ENCODE results near the gene TOB1.
A peak's percentile ranks its signal among the peaks of the same experiment; 100 is the strongest.

TOB1 gene

DNA sequence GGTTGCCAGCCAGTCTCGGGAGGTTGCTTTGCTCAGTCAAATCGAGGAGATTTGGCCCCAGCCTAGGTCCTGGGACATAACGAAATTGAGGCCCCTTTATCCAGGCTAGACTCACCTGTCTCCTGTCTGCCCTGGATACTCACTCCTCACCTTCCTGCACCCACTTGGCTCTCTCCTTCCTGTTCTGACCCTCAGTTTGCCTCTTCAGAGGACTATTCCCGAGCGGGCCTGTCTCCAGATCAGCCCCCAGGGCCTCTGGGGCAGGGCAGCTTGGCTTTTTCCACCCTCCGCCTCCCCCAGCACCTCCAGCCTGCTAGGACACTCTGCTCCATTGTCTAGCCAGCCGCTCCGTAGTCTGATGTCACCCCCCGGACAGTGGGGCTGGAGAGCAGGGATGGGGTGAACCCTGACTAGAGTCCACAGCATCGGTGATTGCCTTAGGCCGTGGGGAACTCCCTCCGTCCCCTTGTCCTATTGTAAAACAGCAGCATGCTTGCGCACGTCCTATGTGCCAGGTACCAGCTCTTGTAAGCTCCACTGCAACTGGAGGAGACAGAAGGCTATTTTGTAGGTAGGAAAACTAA is 21.9 kb downstream of the TOB1 start:
- DNase-seq, result no peak

GRCh38 chr17:50843150-50843905 is 22.8 kb downstream of the TOB1 start:
- DNase-seq, result no peak

- DNase-seq, result no peak
Measured at GRCh38 chr17:50842506-50843149, 23.5 kb downstream of the TOB1 start.

DNA sequence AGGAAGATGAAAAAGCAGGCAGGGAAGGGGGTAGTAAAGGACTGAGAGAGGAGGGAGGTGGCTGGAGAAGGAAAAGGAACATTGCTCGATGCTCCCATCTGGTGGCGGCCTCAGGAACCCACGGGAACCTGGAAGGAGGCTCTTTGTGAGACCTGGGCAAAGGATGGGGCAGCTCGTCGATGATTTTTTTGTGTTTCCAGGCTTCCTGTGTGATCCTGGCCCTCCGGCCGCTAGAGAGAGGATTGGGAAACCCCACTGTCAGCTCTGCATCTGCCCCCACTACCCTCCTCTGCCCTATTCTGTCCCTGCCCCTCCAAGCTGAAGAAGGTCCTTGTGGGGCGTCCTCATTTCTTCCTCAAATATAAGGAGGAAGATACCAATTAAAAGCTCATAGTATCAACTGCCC is 24.2 kb downstream of the TOB1 start:
- DNase-seq, result peak; percentile 80

- DNase-seq, result no peak
Measured at GRCh38 chr17:50841277-50841948, 24.7 kb downstream of the TOB1 start.

DNA sequence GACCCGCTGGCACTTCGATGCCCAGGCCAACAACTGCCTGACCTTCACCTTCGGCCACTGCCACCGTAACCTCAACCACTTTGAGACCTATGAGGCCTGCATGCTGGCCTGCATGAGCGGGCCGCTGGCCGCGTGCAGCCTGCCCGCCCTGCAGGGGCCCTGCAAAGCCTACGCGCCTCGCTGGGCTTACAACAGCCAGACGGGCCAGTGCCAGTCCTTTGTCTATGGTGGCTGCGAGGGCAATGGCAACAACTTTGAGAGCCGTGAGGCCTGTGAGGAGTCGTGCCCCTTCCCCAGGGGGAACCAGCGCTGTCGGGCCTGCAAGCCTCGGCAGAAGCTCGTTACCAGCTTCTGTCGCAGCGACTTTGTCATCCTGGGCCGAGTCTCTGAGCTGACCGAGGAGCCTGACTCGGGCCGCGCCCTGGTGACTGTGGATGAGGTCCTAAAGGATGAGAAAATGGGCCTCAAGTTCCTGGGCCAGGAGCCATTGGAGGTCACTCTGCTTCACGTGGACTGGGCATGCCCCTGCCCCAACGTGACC is 25.8 kb downstream of the TOB1 start:
- DNase-seq, result no peak

GRCh38 chr17:50839591-50840310 is 26.4 kb downstream of the TOB1 start:
- DNase-seq, result no peak

GRCh38 chr17:50837980-50838954 is 27.9 kb downstream of the TOB1 start:
- no peak for DNase-seq

DNA sequence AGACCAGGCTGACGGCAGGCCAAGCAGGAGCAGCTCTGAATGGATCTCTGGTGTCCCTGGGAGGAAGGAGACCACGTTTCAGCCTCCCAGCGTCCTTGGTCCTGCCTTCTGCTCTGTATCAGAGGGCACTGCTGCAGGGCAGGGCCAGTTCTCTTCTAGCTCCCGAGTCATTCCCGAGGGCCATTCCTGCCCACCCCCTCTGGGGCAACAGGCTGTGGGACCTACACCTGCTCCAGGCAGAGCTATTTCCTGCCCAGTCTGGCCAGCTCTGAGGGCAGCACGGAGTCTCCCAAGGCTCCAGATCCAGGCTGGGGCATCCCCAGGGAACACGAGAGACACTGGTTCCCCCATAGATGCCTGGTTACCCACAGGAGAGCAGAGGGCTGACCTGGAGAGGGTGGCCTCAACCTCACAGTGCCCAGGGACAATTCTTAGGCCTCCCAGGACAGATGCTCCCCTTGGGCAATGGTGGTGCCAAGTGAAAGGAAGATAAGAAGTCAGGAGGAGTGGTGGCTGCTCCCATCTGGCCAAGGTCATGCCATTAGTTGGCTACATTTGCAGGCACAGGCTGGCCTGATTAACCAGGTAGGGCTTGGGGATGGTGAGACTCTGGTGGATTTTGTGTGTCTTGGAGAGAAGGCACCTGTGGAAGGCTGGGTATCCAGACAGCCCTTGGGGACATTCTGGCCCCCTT is 28.7 kb downstream of the TOB1 start:
- no peak for DNase-seq

DNA sequence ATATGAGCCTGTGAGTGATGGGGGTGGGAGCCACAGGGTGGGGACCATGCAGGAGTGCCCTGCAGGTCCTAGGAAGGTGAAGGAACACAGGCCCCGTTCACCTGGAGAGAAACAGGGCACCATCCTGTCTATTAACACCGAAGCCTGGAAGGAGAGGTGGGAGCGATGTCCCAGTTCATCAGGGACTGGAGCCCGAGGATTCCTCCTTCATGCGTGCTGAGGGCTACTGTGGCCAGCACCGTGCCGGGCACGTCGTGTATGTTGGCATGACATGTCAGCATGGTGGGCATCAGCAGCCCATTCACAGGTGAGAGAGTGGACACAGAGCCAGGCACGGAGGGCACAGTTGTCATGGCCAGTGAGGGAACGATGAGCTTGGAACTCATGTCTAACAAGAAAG is 29.3 kb downstream of the TOB1 start:
- no peak for DNase-seq

DNA sequence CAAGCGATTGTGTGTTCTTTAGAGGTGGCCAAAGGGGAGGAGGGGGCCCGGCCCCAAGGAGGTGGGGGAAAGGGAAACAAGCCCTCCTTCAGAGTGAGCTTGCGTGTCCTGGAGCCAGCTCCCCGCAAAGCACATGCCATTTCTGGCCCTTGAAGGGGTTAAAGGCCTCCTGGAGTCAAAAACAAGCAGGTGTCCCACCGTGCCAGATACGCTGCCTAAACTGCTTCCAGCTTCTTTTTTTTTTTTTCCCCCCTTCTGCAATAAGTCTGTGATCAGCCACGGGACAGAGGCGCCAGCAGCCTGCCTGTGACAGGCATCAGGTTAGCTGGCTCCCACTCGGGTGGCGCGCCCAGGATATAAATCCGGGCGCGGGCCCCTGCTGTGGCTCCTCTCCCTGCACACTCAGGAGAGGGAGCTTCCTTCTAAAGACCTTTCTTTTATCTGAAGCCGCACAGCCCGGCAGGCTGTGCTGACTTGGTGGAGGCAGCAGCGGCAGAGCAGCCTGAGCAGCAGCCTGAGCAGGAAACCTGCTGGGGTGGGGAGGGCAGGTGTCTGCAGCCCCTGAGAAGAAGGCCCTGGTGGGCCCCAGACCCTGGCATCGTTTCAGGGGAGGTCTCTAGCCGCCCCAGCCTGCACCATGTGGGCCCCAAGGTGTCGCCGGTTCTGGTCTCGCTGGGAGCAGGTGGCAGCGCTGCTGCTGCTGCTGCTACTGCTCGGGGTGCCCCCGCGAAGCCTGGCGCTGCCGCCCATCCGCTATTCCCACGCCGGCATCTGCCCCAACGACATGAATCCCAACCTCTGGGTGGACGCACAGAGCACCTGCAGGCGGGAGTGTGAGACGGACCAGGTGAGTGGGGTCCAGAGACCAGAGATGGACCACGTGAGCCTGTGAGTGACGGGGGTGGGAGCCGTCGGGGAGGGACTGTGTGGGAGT is 30.6 kb downstream of the TOB1 start, which contains the start of gene WFIKKN2:
WFIKKN2 (plus strand) TSS at position 286 of the 934 bp plus-strand sequence; CDS start at position 638, 352 bp downstream.
- no peak for DNase-seq

- DNase-seq, result no peak
Measured at GRCh38 chr17:50834429-50835300, 31.5 kb downstream of the TOB1 start.

GRCh38 chr17:50833510-50834428 is 32.4 kb downstream of the TOB1 start:
- no peak for DNase-seq

- DNase-seq, result no peak
Measured at GRCh38 chr17:50832864-50833381, 33.2 kb downstream of the TOB1 start.

DNA sequence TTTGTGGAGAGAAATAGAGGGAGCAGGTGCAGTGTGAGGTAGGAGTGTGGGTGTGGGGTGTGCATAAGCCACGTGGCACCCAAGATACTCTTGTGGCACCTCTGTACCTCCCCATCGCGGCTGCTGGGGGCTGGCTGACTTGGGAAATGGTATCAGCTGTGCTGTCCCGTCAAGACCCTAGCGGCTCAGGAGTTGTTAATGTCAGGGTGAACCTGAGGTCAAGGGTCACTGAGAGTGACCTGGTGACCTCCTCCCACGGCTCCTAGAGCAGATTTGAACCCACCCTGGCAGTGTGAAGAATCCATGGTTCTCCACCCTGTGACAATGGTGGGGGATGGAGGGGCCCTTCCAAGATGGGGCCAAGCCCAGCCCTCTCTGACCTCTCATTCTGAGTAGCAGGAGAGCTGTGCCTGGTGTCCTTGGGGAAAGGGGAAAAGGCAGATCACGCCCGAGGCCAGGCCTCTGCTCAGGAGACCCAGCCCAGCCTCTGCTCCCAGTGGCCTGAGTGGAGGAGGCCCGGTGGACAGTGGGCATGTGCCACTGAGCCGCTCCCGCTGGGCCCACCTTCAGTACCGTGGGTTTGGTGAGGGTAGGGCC is 33.8 kb downstream of the TOB1 start:
- no peak for DNase-seq

DNA sequence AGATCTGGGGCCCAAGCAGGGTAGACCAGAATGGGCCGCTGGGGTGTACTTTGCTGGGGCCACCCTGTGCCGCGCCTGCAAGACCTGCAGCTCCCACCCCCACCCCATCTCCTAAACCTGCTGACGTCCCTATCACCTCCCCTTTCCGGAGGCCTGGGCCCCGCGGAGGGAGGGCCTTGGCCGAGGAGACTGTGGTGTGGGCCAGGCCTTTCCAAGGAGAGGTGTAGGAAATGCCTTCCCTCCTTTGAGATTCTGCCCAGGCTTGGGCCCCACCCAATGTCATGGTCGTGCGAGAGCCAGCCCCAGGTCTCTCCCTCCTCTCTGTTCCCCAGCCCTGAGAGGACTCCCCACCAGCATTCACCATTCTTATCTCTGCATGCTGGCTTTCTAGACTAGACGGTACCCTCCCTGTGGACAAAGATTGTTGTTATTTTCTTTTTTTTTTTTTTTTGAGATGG is 34.7 kb downstream of the TOB1 start:
- no peak for DNase-seq

DNA sequence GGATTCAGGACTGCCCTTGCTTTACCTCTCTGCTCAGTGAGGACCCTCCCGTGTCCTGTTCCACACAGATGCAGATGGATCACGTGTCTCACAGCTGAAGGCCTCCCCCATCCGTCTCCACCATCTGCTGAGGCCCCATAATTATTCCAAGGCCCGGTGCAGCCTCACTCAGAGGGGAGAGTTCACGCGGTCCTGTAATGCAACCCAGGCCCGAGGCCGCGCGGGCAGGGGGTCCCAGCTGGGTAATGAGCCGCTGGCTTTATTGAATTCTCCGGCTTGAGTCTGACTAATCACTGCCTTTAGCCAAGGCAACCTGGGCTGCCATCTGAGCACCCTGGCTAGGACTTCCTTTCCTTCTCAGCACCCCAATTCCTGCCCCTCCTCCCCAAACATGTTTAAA is 35.2 kb downstream of the TOB1 start:
- peak; percentile 57 for DNase-seq

Measured in NCI-H2227 treated with DMSO at 0.1 percent for 48 hours (cell line).